CD14-positive monocyte (primary cell): ENCODE results near the gene C1QTNF3. TPM values are rescaled to one million over a fixed set of nuclear protein-coding genes. Genes with fewer than 3 reads are reported as not detected.

ENCODE experiments used
- DNase-seq, 3 donors: peaks; one replicate each; pipeline ENCODE4 v3.0.0-alpha.2; 2011 to 2022
- H2AFZ ChIP-seq: 2 replicates; pipeline ENCODE4 v1.6.0; 2012; ENCODE audit warnings: mild to moderate bottlenecking, low read depth, low read length, inconsistent platforms; ENCODE audit not compliant: insufficient read depth, poor library complexity, severe bottlenecking
- H3K27ac ChIP-seq, 2 donors: 1 replicate in 1 of 2; 2 replicates in 1 of 2; pipeline ENCODE4 v1.5.1; 2012 to 2013; ENCODE audit warnings: low read length in 2 of 2, control low read depth in 1 of 2, inconsistent platforms in 1 of 2, low read depth in 1 of 2, mild to moderate bottlenecking in 1 of 2
- H3K27me3 ChIP-seq, 2 donors: one replicate each; pipeline versions ENCODE4 v1.6.0 to v1.6.1; 2011 to 2013; ENCODE audit warnings: low read length in 2 of 2; ENCODE audit not compliant: control insufficient read depth in 2 of 2, insufficient read depth in 2 of 2
- H3K36me3 ChIP-seq, 2 donors: replicated peaks in 1 of 2; 1 replicate in 1 of 2; 2 replicates in 1 of 2; pipeline versions ENCODE4 v1.5.1 to v1.6.1; 2012 to 2013; ENCODE audit warnings: low read length in 2 of 2, control low read depth in 1 of 2, inconsistent platforms in 1 of 2, mild to moderate bottlenecking in 1 of 2; ENCODE audit not compliant: insufficient read depth in 2 of 2, control insufficient read depth in 1 of 2
- H3K4me1 ChIP-seq, 2 donors: 1 replicate in 1 of 2; 2 replicates in 1 of 2; pipeline versions ENCODE4 v1.5.1 to v1.6.1; 2012 to 2013; ENCODE audit warnings: low read length in 2 of 2, control low read depth in 1 of 2, inconsistent platforms in 1 of 2, mild to moderate bottlenecking in 1 of 2, moderate library complexity in 1 of 2; ENCODE audit not compliant: insufficient read depth in 2 of 2, control insufficient read depth in 1 of 2
- H3K4me2 ChIP-seq: replicated peaks from 2 replicates; pipeline ENCODE3; 2012; ENCODE audit warnings: low read length, moderate library complexity, mild to moderate bottlenecking; ENCODE audit not compliant: poor library complexity, severe bottlenecking; ENCODE audit errors: extremely low read depth
- H3K4me3 ChIP-seq, 3 experiments: fragments of 200-600 bp in 1 of 3; sonication (generic) in 1 of 3; replicated peaks in 1 of 3; 1 replicate in 2 of 3; 2 replicates in 1 of 3; pipeline ENCODE4 v1.5.1; 2011 to 2013; ENCODE audit warnings: low read length in 3 of 3, mild to moderate bottlenecking in 3 of 3, control low read depth in 2 of 3, low read depth in 2 of 3, inconsistent platforms in 1 of 3, moderate library complexity in 1 of 3
- H3K79me2 ChIP-seq: 2 replicates; pipeline ENCODE4 v1.6.0; 2012; ENCODE audit warnings: mild to moderate bottlenecking, control low read depth, inconsistent platforms, low read length, moderate library complexity; ENCODE audit not compliant: insufficient read depth
- H3K9ac ChIP-seq: 2 replicates; pipeline ENCODE4 v1.6.0; 2017; ENCODE audit warnings: low read length, mild to moderate bottlenecking; ENCODE audit not compliant: insufficient read depth, poor library complexity, severe bottlenecking
- H3K9me3 ChIP-seq, 2 donors: replicated peaks in 1 of 2; 1 replicate in 1 of 2; 2 replicates in 1 of 2; pipeline versions ENCODE4 v1.5.1 to v1.6.1; 2012 to 2013; ENCODE audit warnings: low read length in 2 of 2, control low read depth in 1 of 2; ENCODE audit not compliant: control insufficient read depth in 1 of 2, insufficient read depth in 1 of 2
- H4K20me1 ChIP-seq: 2 replicates; pipeline ENCODE4 v1.6.0; 2012; ENCODE audit warnings: mild to moderate bottlenecking, low read length, control low read depth, moderate library complexity; ENCODE audit not compliant: insufficient read depth
- H3K27ac Mint-ChIP-seq, 7 donors: one replicate each; pipeline ENCODE4 v1.8.0; 2020; ENCODE audit warnings: mild to moderate bottlenecking in 7 of 7, mixed read lengths in 7 of 7, moderate library complexity in 6 of 7, inconsistent platforms in 2 of 7
- H3K27me3 Mint-ChIP-seq, 3 donors: one replicate each; pipeline ENCODE4 v1.8.0; 2021 to 2022; ENCODE audit warnings: low read depth in 3 of 3, mild to moderate bottlenecking in 3 of 3, mixed read lengths in 3 of 3, moderate library complexity in 3 of 3, inconsistent platforms in 1 of 3
- H3K36me3 Mint-ChIP-seq, 2 donors: one replicate each; pipeline ENCODE4 v1.8.0; 2020; ENCODE audit warnings: mixed read lengths in 2 of 2, inconsistent platforms in 1 of 2, mild to moderate bottlenecking in 1 of 2
- H3K4me1 Mint-ChIP-seq: one replicate; pipeline ENCODE4 v1.8.0; 2020; ENCODE audit warnings: mild to moderate bottlenecking, mixed read lengths
- H3K4me3 Mint-ChIP-seq, 2 donors: one replicate each; pipeline ENCODE4 v1.8.0; 2020; ENCODE audit warnings: mild to moderate bottlenecking in 2 of 2, mixed read lengths in 2 of 2, moderate library complexity in 1 of 2
- H3K9me3 Mint-ChIP-seq, 7 donors: one replicate each; pipeline ENCODE4 v1.8.0; 2020 to 2022; ENCODE audit warnings: mixed read lengths in 7 of 7, mild to moderate bottlenecking in 6 of 7, moderate library complexity in 6 of 7, inconsistent platforms in 2 of 7
- WGBS: methylation state at CpG from one replicate; pipeline ENCODE4 v1.1.5; 2013; ENCODE audit warnings: missing lambda C conversion rate; ENCODE audit not compliant: insufficient coverage; 5-methylcytosine and 5-hydroxymethylcytosine counted together
- intact Hi-C, 2 donors: fragments of 100-400 bp; cut with micrococcal nuclease; formaldehyde crosslinking; loops; one replicate each; pipeline versions ENCODE4 v1.15.0 to v1.15.1; 2023
- polyA plus RNA-seq, 3 donors: library from polyadenylated mRNA; depleted of rRNA in 1 of 3; unstranded in 2 of 3; stranded (reverse) in 1 of 3; fragments of 300-500 nt in 2 of 3; fragments of >200 nt in 1 of 3; fragmentation: Illumina TruSeq in 2 of 3; gene quantifications; 1 replicate in 2 of 3; 2 replicates in 1 of 3; pipeline ENCODE4 v1.2.3, GENCODE V29; 2012 to 2021
- TF ChIP-seq, protein P1 (sequence below): fragments of 200-600 bp; IDR thresholded peaks from one replicate; pipeline ENCODE4 v1.8.0; 2022; ENCODE audit warnings: antibody characterized with exemption, mild to moderate bottlenecking

The C1QTNF3 gene
- polyA plus RNA-seq, 3 donors = 1.5 TPM; not detected in 2

DNA sequence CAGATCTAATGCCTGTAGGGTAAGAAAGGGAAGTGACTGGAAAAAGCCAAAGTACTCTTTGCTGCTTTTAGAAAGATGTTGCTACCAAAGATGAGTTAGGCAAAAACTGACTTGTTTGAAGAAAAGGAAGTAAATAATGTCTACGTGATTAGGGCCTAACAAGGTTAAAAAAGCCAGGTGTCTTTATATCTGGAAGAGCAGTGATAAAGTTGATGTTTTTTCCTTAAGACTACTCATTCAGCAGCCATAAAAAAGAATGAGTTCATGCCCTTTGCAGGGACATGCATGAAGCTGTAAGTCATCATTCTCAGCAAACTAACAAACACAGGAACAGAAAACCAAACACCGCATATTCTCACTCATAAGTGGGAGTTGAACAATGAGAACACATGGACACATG lies 21.7 kb downstream of the C1QTNF3 start:
- intact Hi-C loops = no loop called here
- no peak overlapping the region for H3K27ac ChIP-seq
- H3K4me2 ChIP-seq = no peak overlapping the region
- H3K4me1 ChIP-seq = no peaks in the 10 kb centered on the region
- H3K9me3 ChIP-seq = no peaks in the 10 kb centered on the region
- H3K9ac ChIP-seq = no peak overlapping the region
- no peak for DNase-seq
- peaks cover 5 to 6% of the 10 kb centered on the region in 2 donors for H3K36me3 ChIP-seq
- H3K36me3 Mint-ChIP-seq = peaks cover 15 to 31% of the 10 kb centered on the region in 2 donors
- H3K27ac Mint-ChIP-seq = no peak overlapping the region
- H3K9me3 Mint-ChIP-seq = no peaks in the 10 kb centered on the region
- H3K4me3 ChIP-seq = no peak overlapping the region
- H3K27me3 Mint-ChIP-seq = no peaks in the 10 kb centered on the region
- TF ChIP-seq, protein P1, sequence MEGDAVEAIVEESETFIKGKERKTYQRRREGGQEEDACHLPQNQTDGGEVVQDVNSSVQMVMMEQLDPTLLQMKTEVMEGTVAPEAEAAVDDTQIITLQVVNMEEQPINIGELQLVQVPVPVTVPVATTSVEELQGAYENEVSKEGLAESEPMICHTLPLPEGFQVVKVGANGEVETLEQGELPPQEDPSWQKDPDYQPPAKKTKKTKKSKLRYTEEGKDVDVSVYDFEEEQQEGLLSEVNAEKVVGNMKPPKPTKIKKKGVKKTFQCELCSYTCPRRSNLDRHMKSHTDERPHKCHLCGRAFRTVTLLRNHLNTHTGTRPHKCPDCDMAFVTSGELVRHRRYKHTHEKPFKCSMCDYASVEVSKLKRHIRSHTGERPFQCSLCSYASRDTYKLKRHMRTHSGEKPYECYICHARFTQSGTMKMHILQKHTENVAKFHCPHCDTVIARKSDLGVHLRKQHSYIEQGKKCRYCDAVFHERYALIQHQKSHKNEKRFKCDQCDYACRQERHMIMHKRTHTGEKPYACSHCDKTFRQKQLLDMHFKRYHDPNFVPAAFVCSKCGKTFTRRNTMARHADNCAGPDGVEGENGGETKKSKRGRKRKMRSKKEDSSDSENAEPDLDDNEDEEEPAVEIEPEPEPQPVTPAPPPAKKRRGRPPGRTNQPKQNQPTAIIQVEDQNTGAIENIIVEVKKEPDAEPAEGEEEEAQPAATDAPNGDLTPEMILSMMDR = no peak
- H3K79me2 ChIP-seq = no peaks in the 10 kb centered on the region
- no peak overlapping the region for H2AFZ ChIP-seq
- H3K27me3 ChIP-seq = no peaks in the 10 kb centered on the region
- H4K20me1 ChIP-seq = no peaks in the 10 kb centered on the region
- WGBS = no CpG with 5 or more reads among the region's 2 CpGs
- H3K4me1 Mint-ChIP-seq = no peaks in the 10 kb centered on the region
- H3K4me3 Mint-ChIP-seq = no peak overlapping the region

DNA sequence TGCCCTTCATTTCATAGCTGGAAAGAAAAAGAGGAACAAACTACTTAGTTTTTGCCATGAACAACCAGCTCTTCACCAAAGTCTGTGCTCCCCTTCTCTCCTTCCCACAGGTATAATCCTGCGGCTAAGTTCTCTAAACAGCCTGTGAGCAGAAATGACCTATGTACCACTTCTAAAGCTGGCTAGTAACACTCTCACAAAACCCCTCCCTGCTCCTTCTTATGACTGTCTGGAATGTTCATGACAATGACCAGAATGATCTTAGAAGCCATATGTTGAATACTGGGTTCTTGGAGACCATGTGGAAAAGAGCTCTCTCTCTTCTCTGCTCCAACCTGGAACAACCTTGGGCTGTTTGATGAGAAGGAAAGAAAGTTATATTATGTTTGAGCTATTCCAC lies 22.3 kb downstream of the C1QTNF3 start:
- Mint-ChIP-seq H3K4me1 (no peaks in the 10 kb centered on the region), H3K27me3 (no peaks in the 10 kb centered on the region), H3K4me3 (no peak overlapping the region), H3K36me3 (peaks cover 15 to 26% of the 10 kb centered on the region in 2 donors), H3K27ac (no peak overlapping the region), H3K9me3 (no peaks in the 10 kb centered on the region)
- H4K20me1 ChIP-seq = no peaks in the 10 kb centered on the region
- no peak overlapping the region for H3K27ac ChIP-seq
- no peaks in the 10 kb centered on the region for H3K9me3 ChIP-seq
- H3K9ac ChIP-seq = no peak overlapping the region
- TF ChIP-seq, protein P1 = no peak
- no peaks in the 10 kb centered on the region for H3K4me1 ChIP-seq
- intact Hi-C loops = no loop called here
- no CpG with 5 or more reads among the region's 1 CpG for WGBS
- peaks cover 5 to 6% of the 10 kb centered on the region in 2 donors for H3K36me3 ChIP-seq
- no peaks in the 10 kb centered on the region for H3K27me3 ChIP-seq
- DNase-seq = no peak
- no peak overlapping the region for H2AFZ ChIP-seq
- H3K4me3 ChIP-seq = no peak overlapping the region
- H3K79me2 ChIP-seq = no peaks in the 10 kb centered on the region
- H3K4me2 ChIP-seq = no peak overlapping the region
